LNCaP clone FGC (cell line): ENCODE measurements around the gene MIEN1.
"Not testable (repeated sequence)": the region's sequence is repeated elsewhere in the genome, so short reads cannot be mapped to it uniquely, and the experiment has no call there.

Source experiments
- DNase-seq: peaks from one replicate; pipeline ENCODE4 v3.0.0-alpha.2; 2011; ENCODE audit warnings: low read depth
- H3K4me3 ChIP-seq: 2 replicates; pipeline ENCODE4 v1.5.1; 2011; ENCODE audit warnings: mild to moderate bottlenecking, low read depth, low read length, control low read depth
- TF ChIP-seq, protein P1 (sequence below): IDR thresholded peaks from 2 replicates; pipeline ENCODE4 v1.5.1; 2012; ENCODE audit warnings: mild to moderate bottlenecking; ENCODE audit not compliant: control insufficient read depth, insufficient read depth; ENCODE audit errors: extremely low read depth

The MIEN1 gene

DNA sequence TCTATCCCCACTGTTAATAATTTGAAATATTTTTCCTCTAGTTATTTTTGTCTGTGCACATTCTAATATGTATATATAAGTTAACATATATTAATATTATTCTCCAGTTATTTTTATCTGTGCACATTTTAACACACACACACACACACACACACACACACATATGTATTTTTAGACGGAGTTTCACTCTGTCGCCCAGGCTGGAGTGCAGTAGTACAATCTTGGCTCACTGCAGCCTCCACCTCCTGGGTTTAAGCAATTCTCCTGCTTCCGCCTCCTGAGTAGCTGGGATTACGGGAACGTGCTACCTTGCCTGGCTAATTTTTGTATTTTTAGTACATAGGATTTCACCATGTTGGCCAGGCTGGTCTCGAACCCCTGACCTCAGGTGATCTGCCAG lies 12.7 kb downstream of the MIEN1 start:
- TF ChIP-seq, protein P1, sequence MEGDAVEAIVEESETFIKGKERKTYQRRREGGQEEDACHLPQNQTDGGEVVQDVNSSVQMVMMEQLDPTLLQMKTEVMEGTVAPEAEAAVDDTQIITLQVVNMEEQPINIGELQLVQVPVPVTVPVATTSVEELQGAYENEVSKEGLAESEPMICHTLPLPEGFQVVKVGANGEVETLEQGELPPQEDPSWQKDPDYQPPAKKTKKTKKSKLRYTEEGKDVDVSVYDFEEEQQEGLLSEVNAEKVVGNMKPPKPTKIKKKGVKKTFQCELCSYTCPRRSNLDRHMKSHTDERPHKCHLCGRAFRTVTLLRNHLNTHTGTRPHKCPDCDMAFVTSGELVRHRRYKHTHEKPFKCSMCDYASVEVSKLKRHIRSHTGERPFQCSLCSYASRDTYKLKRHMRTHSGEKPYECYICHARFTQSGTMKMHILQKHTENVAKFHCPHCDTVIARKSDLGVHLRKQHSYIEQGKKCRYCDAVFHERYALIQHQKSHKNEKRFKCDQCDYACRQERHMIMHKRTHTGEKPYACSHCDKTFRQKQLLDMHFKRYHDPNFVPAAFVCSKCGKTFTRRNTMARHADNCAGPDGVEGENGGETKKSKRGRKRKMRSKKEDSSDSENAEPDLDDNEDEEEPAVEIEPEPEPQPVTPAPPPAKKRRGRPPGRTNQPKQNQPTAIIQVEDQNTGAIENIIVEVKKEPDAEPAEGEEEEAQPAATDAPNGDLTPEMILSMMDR = no peak
- no peak for DNase-seq
- no peak overlapping the region for H3K4me3 ChIP-seq

DNA sequence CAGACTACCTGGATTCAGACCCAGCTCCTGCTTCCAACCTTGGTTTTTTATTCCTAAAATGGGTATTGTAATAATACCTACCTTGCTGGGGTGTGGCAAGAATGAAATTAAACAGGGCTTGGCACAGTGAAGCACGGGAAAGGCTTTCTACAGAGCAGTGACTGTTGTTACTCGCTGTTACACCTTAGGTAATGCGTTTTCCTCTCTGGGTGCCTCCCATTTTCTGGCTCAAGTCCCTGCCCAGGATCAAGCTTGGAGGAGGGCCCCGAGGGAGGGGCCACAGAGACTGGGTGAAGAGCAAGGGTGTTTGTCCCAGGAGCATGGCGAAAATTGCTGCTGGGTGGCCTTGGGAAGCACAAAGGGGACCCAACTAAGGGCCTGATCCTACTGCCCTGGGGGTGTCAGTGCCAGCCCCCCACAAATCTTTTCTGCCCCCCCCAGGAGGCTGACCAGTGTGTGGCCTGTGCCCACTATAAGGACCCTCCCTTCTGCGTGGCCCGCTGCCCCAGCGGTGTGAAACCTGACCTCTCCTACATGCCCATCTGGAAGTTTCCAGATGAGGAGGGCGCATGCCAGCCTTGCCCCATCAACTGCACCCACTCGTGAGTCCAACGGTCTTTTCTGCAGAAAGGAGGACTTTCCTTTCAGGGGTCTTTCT lies 13.3 kb downstream of the MIEN1 start:
- H3K4me3 ChIP-seq = no peak overlapping the region
- TF ChIP-seq, protein P1 = no peak
- DNase-seq = no peak

DNA sequence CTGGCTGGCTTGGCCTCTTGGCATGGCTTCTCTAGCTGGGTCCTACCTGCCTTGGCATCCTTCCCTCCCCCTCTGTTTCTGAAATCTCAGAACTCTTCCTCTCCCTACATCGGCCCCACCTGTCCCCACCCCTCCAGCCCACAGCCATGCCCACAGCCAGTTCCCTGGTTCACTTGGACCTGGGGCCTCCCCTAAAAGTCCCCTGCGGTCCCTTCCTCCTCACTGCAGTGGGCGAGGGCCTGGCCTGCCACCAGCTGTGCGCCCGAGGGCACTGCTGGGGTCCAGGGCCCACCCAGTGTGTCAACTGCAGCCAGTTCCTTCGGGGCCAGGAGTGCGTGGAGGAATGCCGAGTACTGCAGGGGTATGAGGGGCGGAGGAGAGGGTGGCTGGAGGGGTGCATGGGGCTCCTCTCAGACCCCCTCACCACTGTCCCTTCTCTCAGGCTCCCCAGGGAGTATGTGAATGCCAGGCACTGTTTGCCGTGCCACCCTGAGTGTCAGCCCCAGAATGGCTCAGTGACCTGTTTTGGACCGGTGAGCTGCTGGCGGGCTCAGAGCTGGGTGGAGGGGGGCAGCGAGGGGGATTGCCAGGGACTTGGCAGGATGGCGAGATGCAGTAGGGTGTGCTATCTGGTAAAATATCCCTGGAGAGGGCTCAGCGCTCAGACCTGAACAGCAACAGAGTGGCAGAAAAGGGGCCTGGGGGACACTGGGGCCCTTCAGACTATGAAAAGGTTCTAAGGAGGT lies 14.1 kb downstream of the MIEN1 start:
- TF ChIP-seq, protein P1 = no peak
- H3K4me3 ChIP-seq = no peak overlapping the region
- DNase-seq = no peak

DNA sequence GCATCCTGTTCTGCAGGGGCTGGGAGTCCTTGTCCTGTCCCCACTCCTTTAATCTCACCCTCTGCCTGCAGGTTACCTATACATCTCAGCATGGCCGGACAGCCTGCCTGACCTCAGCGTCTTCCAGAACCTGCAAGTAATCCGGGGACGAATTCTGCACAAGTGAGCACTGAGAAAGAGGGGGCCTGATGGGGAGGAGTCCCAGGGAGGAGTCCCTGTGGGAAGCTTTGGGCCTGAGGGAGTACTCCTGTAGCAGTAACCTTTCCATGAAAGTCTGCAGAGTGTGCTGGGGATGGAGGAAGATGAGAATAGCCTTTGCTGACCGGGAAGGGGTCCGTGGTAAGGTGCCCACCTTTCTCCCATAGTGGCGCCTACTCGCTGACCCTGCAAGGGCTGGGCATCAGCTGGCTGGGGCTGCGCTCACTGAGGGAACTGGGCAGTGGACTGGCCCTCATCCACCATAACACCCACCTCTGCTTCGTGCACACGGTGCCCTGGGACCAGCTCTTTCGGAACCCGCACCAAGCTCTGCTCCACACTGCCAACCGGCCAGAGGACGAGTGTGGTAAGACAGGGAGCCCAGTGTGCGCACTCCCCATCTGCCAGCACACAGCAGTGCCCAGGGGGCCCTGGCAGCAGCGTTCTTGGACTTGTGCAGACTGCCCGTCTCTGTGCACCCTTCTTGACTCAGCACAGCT lies 14.8 kb downstream of the MIEN1 start:
- H3K4me3 ChIP-seq = no peak overlapping the region
- TF ChIP-seq, protein P1 = no peak
- no peak for DNase-seq

DNA sequence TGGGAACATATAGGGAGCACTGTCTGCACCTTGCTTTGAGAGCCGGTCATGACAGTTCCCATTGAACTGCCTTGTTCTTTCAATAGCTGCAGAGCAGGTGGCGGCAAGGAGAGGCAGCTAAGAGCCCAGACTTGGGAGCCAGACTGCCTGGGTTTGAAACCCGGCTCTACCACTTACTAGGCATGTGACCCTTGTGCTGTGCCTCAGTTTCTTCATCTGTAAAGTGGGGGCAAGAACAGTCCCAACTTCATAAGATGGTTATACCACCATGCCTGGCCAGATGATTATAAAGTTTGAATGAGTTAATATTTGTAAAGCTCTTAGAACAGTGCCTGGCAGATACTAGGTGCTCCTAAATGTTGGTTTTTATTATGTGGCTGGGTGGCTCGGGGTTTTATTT lies 16.1 kb downstream of the MIEN1 start:
- TF ChIP-seq, protein P1 = no peak
- no peak overlapping the region for H3K4me3 ChIP-seq
- no peak for DNase-seq

DNA sequence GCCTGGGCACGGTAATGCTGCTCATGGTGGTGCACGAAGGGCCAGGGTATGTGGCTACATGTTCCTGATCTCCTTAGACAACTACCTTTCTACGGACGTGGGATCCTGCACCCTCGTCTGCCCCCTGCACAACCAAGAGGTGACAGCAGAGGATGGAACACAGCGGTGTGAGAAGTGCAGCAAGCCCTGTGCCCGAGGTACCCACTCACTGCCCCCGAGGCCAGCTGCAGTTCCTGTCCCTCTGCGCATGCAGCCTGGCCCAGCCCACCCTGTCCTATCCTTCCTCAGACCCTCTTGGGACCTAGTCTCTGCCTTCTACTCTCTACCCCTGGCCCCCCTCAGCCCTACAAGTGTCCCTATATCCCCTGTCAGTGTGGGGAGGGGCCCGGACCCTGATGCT lies 18.5 kb downstream of the MIEN1 start:
- H3K4me3 ChIP-seq = no peak overlapping the region
- no peak for DNase-seq
- TF ChIP-seq, protein P1 = no peak

DNA sequence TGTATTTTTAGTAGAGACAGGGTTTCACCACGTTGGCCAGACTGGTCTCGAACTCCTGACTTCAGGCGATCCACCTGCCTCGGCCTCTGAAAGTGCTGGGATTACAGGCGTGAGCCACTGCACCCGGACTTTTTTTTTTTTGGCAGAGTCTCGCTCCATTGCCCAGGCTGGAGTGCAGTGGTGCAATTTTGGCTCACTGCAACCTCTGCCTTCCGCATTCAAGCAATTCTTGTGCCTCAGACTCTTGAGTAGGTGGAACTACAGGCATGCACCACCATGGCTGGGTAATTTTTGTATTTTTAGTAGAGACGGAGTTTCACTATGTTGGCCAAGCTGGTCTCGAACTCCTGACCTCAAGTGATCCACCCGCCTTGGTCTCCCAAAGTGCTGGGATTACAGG lies 19.3 kb downstream of the MIEN1 start:
- not testable (repeated sequence) for DNase-seq, H3K4me3 ChIP-seq
